ENCODE data around the gene KAT14. TPM values are rescaled to one million over a fixed set of nuclear protein-coding genes. Genes with fewer than 3 reads are reported as not detected.
A peak's percentile ranks its signal among the peaks of the same experiment; 100 is the strongest.
"Not testable (repeated sequence)": the region's sequence is repeated elsewhere in the genome, so short reads cannot be mapped to it uniquely, and the experiment has no call there.

Gene KAT14
- total RNA-seq, 1 experiment from 2014 or later: 83.2 TPM

- peaks cover 36% of the 10 kb centered on the region for H3K4me1 Mint-ChIP-seq (ENCODE audit: low read depth, unreplicated experiment)
- H3K4me3 Mint-ChIP-seq (ENCODE audit: unreplicated experiment): no peak overlapping the region
- H3K27me3 Mint-ChIP-seq (ENCODE audit: insufficient read depth, unreplicated experiment): no peaks in the 10 kb centered on the region
- H3K9me3 Mint-ChIP-seq (ENCODE audit: unreplicated experiment): no peaks in the 10 kb centered on the region
- Histone ChIP-seq H3K4me3 (ENCODE audit: low read depth, low read length) (no peak overlapping the region), H3K4me1 (peaks cover 17% of the 10 kb centered on the region), H3K36me3 (ENCODE audit: control insufficient read depth, insufficient read depth, low read length) (no peaks in the 10 kb centered on the region; the same call in 1 of the 2 replicates), H3K9me3 (no peaks in the 10 kb centered on the region), H3K27me3 (replicated peaks; ENCODE audit: control insufficient read depth, insufficient read depth, low read length) (no peaks in the 10 kb centered on the region)
- no peak for TF ChIP-seq CTCF (IDR thresholded peaks at IDR 0.05; ENCODE audit: insufficient read depth in 1 of 2, low read depth in 1 of 2, low read length in 1 of 2, severe bottlenecking in 1 of 2, unreplicated experiment in 1 of 2)
- BruUV-seq (replicated peaks): no TSS peak
- H3K27ac Mint-ChIP-seq (ENCODE audit: unreplicated experiment): peak overlapping the region; percentile 56
- ChIA-PET CTCF (no interaction called here), POLR2A (no interaction called here)
- DNase-seq: no peak
- intact Hi-C loops (cut with micrococcal nuclease; ENCODE audit: unreplicated experiment): no loop called here
- H3K36me3 Mint-ChIP-seq (ENCODE audit: insufficient read depth, unreplicated experiment): no peaks in the 10 kb centered on the region
These were observed 44.8 kb upstream of the KAT14 start for GRCh38 chr20:18092890-18093289.

GRCh38 chr20:18093388-18093787 is 44.3 kb upstream of the KAT14 start:
- Mint-ChIP-seq H3K4me3 (ENCODE audit: unreplicated experiment) (no peak overlapping the region), H3K36me3 (ENCODE audit: insufficient read depth, unreplicated experiment) (no peaks in the 10 kb centered on the region), H3K27me3 (ENCODE audit: insufficient read depth, unreplicated experiment) (no peaks in the 10 kb centered on the region), H3K27ac (ENCODE audit: unreplicated experiment) (no peak overlapping the region), H3K4me1 (ENCODE audit: low read depth, unreplicated experiment) (peaks cover 36% of the 10 kb centered on the region), H3K9me3 (ENCODE audit: unreplicated experiment) (no peaks in the 10 kb centered on the region)
- intact Hi-C loops (cut with micrococcal nuclease; ENCODE audit: unreplicated experiment): no loop called here
- DNase-seq: no peak
- Histone ChIP-seq H3K4me3 (ENCODE audit: low read depth, low read length) (no peak overlapping the region), H3K36me3 (ENCODE audit: control insufficient read depth, insufficient read depth, low read length) (no peaks in the 10 kb centered on the region; the same call in 1 of the 2 replicates), H3K27me3 (replicated peaks; ENCODE audit: control insufficient read depth, insufficient read depth, low read length) (no peaks in the 10 kb centered on the region), H3K4me1 (peaks cover 17% of the 10 kb centered on the region), H3K9me3 (no peaks in the 10 kb centered on the region)
- CTCF ChIA-PET: no interaction called here
- POLR2A ChIA-PET: no interaction called here
- TF ChIP-seq CTCF (IDR thresholded peaks at IDR 0.05; ENCODE audit: insufficient read depth in 1 of 2, low read depth in 1 of 2, low read length in 1 of 2, severe bottlenecking in 1 of 2, unreplicated experiment in 1 of 2): no peak
- no TSS peak for BruUV-seq (replicated peaks)

GRCh38 chr20:18094191-18094590 is 43.5 kb upstream of the KAT14 start:
- Mint-ChIP-seq H3K4me3 (ENCODE audit: unreplicated experiment) (no peak overlapping the region), H3K27ac (ENCODE audit: unreplicated experiment) (no peak overlapping the region), H3K27me3 (ENCODE audit: insufficient read depth, unreplicated experiment) (no peaks in the 10 kb centered on the region), H3K9me3 (ENCODE audit: unreplicated experiment) (no peaks in the 10 kb centered on the region), H3K36me3 (ENCODE audit: insufficient read depth, unreplicated experiment) (no peaks in the 10 kb centered on the region), H3K4me1 (ENCODE audit: low read depth, unreplicated experiment) (peaks cover 36% of the 10 kb centered on the region)
- no TSS peak for BruUV-seq (replicated peaks)
- ChIA-PET POLR2A (no interaction called here), CTCF (no interaction called here)
- Histone ChIP-seq H3K27me3 (replicated peaks; ENCODE audit: control insufficient read depth, insufficient read depth, low read length) (no peaks in the 10 kb centered on the region), H3K4me3 (ENCODE audit: low read depth, low read length) (no peak overlapping the region), H3K4me1 (peaks cover 17% of the 10 kb centered on the region), H3K36me3 (ENCODE audit: control insufficient read depth, insufficient read depth, low read length) (no peaks in the 10 kb centered on the region; the same call in 1 of the 2 replicates), H3K9me3 (no peaks in the 10 kb centered on the region)
- no peak for TF ChIP-seq CTCF (IDR thresholded peaks at IDR 0.05; ENCODE audit: insufficient read depth in 1 of 2, low read depth in 1 of 2, low read length in 1 of 2, severe bottlenecking in 1 of 2, unreplicated experiment in 1 of 2)
- DNase-seq: no peak
- intact Hi-C loops (cut with micrococcal nuclease; ENCODE audit: unreplicated experiment): no loop called here

- H3K27me3 ChIP-seq (replicated peaks; ENCODE audit: control insufficient read depth, insufficient read depth, low read length); intact Hi-C loops (cut with micrococcal nuclease; ENCODE audit: unreplicated experiment); H3K9me3 Mint-ChIP-seq (ENCODE audit: unreplicated experiment); H3K4me3 ChIP-seq (ENCODE audit: low read depth, low read length); H3K36me3 ChIP-seq (ENCODE audit: control insufficient read depth, insufficient read depth, low read length); BruUV-seq (replicated peaks); H3K27me3 Mint-ChIP-seq (ENCODE audit: insufficient read depth, unreplicated experiment); H3K4me3 Mint-ChIP-seq (ENCODE audit: unreplicated experiment); H3K9me3 ChIP-seq; CTCF ChIA-PET; H3K36me3 Mint-ChIP-seq (ENCODE audit: insufficient read depth, unreplicated experiment); DNase-seq; H3K27ac Mint-ChIP-seq (ENCODE audit: unreplicated experiment): not testable (repeated sequence)
- H3K4me1 ChIP-seq: peaks cover 40% of the 10 kb centered on the region
- peaks cover 15% of the 10 kb centered on the region for H3K4me1 Mint-ChIP-seq (ENCODE audit: low read depth, unreplicated experiment)
- POLR2A ChIA-PET: interaction anchor here (0.5 to 0.6 kb wide), 2 partner anchors 67 to 188 kb away, joined by 3 read pairs; partner anchors contain the start of gene ZNF133
These were observed 37.1 kb upstream of the KAT14 start for GRCh38 chr20:18100569-18100968.

Data from Caco-2 (cell line).